WTC11 (cell line): ENCODE measurements around the gene NSF.

Source experiments
- ATF3 ChIP-seq: sonication (generic); formaldehyde crosslinking; conservative IDR thresholded peaks from 2 replicates; pipeline ENCODE4 v1.8.1; 2022; ENCODE audit warnings: mild to moderate bottlenecking, missing genetic modification reagents
- CTCF ChIP-seq: fragments of 200-600 bp; IDR thresholded peaks from 2 replicates; pipeline ENCODE4 v1.8.0; 2022; ENCODE audit warnings: antibody characterized with exemption
- ELF4 ChIP-seq: sonication (generic); formaldehyde crosslinking; IDR thresholded peaks from 2 replicates; pipeline ENCODE4 v1.8.1; 2022; ENCODE audit warnings: low read depth, mild to moderate bottlenecking, moderate library complexity, missing genetic modification reagents
- JUN ChIP-seq: sonication (generic); formaldehyde crosslinking; IDR thresholded peaks from 2 replicates; pipeline ENCODE4 v1.8.0; 2023; ENCODE audit warnings: mild to moderate bottlenecking, missing genetic modification reagents
- MXD4 ChIP-seq: fragments of 250-450 bp; sonication (Bioruptor Pico); IDR thresholded peaks from 2 replicates; pipeline ENCODE4 v1.8.0; 2021; ENCODE audit warnings: mild to moderate bottlenecking, moderate library complexity, borderline replicate concordance
- NR2C2 ChIP-seq: sonication (generic); formaldehyde crosslinking; IDR thresholded peaks from 2 replicates; pipeline ENCODE4 v1.8.0; 2022; ENCODE audit warnings: mild to moderate bottlenecking, missing genetic modification reagents
- ZNF121 ChIP-seq: sonication (generic); formaldehyde crosslinking; IDR thresholded peaks from 2 replicates; pipeline ENCODE4 v1.8.0; 2023; ENCODE audit warnings: missing genetic modification reagents

GRCh38 chr17:46789610-46790009, 199.1 kb downstream of the NSF start:
- TF ChIP-seq ELF4 (CRISPR knock-in tag), result no peak
- TF ChIP-seq NR2C2 (CRISPR knock-in tag), result no peak
- TF ChIP-seq ATF3 (CRISPR knock-in tag), result no peak
- no peak for TF ChIP-seq JUN (CRISPR knock-in tag)
- no peak for TF ChIP-seq ZNF121 (CRISPR knock-in tag)
- TF ChIP-seq CTCF, result no peak
- no peak for TF ChIP-seq MXD4 (CRISPR knock-in tag)
